ENCODE data around the gene LRFN5.
A peak's percentile ranks its signal among the peaks of the same experiment; 100 is the strongest.
"Not testable (repeated sequence)": the region's sequence is repeated elsewhere in the genome, so short reads cannot be mapped to it uniquely, and the experiment has no call there.

LRFN5 gene

DNA sequence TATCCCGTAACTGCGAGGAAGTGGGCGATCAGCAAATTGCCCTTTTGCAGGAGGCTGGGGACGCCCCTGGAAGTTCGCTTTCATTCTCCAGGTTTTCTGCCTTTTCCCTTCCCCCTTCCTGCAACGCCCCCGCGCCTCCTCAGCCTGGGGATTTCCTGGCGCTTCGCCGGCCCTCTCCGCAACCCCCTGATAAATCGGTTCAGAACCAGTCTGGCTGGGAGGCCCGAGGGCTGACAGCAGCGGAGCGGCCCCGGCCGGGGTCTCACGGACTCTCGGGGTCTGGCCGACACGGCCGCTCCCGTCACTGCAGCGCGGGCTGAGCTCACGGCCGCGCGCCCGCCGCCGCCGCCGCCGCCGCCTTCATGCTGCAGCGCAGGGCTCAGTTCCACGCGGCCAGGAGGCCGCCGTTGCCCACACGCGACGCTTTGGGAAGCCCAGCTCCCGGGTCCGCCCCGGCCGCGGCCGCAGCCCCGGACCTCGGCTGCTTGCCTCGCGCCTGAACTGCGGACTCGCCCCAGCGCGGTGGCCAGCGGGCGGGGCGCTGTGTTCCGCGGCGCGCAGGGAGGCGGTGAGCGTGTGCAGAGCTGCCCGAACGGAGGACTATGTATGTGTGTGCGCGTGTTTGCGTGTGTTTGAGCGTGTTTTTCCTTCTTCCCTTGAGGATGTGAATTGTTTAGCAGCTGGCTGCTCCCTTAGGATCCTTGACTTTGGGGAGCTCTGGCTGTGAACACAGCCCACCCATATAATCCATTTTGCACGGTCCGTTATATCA is at the start of gene LRFN5:
LRFN5 (plus strand) TSS at position 345 of the 772 bp plus-strand sequence.
- DNase-seq (ENCODE audit: insufficient read length, low spot score) (no peak), FAIRE-seq (no peak)

DNA sequence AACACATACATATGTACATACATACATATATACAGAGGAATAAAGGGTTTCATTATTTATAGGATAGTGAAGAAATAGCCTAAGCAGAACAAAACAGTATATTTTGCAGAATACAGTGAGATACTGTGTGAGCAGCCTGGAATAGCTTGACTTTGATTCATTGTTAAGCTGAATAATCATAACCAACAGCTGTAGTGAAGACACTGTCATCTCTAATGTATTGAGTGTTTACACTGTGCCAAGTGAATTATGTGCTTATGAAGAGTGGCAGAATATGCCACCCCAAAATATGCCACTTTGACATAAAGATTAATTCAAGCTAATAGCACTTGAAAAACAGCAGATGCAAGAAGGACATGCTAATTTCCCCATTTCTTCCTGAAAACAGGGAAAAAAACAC is 48.2 kb upstream of the LRFN5 start:
- no peak for FAIRE-seq
- DNase-seq (ENCODE audit: insufficient read length, low spot score), result no peak

DNA sequence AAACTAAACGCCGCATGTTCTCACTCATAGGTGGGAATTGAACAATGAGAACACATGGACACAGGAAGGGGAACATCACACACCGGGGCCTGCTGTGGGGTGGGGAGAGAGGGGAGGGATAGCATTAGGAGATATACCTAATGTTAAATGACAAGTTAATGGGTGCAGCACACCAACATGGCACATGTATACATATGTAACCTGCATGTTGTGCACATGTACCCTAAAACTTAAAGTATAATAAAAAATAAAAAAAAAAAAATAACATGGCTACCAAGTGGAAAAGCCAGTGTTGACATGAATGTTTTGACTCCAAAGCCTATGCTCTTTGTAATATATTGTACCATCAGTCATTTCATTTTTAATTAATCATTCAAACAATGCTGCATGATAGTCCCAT is 39.8 kb upstream of the LRFN5 start:
- not testable (repeated sequence) for FAIRE-seq; DNase-seq (ENCODE audit: insufficient read length, low spot score)

- FAIRE-seq (no peak), DNase-seq (ENCODE audit: insufficient read length, low spot score) (no peak)
These were observed 37.7 kb upstream of the LRFN5 start for GRCh38 chr14:41568979-41569378.

DNA sequence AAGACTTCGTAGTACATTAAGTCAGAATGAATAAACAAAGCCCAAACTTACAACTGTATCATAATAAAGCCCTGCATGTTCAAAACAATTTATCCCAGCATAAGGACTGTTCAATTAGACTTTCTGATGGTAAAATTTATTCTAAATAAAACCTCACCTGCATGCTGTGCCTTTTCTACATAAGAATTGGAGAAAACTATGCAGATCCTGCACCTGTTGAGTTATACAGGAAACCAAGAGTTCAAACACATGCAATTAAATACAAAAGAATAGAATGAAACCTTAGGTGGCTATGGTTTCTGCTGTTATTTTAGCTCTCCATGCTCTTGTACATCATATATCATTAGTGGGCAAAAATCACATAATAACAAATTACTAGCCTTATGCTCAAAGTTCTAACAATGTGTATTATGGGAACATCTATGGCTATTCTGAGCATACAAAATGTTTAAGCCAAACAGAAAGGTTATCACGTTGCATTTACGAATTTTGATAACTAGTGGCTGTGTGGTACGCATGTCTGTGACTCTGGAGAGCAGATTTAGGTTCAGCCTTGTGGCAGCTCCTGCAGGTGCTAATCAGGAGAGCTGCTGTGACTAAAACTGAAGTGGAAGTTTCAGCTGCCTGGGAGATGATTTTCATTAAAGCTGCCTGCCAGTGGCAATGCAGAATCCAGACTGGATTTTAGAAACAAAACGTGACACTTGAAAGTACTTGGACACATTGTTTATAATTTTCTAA is 36.1 kb upstream of the LRFN5 start:
- no peak for FAIRE-seq
- no peak for DNase-seq (ENCODE audit: insufficient read length, low spot score)

GRCh38 chr14:41586237-41586636 is 20.4 kb upstream of the LRFN5 start:
- FAIRE-seq (no peak), DNase-seq (ENCODE audit: insufficient read length, low spot score) (no peak)

GRCh38 chr14:41597647-41598046 is 9.0 kb upstream of the LRFN5 start:
- no peak for DNase-seq (ENCODE audit: insufficient read length, low spot score)
- no peak for FAIRE-seq

DNA sequence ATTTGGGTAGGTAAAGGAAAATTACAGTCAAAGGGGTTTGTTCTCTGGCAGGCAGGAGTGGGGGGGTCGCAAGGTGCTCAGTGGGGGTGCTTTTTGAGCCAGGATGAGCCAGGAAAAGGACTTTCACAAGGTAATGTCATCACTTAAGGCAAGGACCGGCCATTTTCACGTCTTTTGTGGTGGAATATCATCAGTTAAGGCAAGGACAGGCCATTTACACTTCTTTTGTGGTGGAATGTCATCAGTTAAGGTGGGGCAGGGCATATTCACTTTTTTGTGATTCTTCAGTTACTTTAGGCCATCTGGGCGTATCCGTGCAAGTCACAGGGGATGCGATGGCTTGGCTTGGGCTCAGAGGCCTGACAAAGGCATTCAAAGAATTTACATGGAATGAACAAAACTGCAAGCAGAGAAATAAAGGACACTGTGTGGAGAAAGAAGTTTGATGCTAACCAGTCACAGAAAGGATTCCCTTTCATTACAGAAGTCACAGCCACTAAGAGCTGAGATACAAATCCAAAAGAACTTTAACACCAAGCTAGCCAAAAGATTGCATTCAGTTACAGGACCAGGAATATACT is 6.8 kb upstream of the LRFN5 start:
- DNase-seq (ENCODE audit: insufficient read length, low spot score); FAIRE-seq: not testable (repeated sequence)

GRCh38 chr14:41604721-41605531 is 1.8 kb upstream of the LRFN5 start:
- DNase-seq (ENCODE audit: insufficient read length, low spot score) (no peak), FAIRE-seq (no peak)

- FAIRE-seq (no peak), DNase-seq (ENCODE audit: insufficient read length, low spot score) (no peak)
These were observed 960 bp upstream of the LRFN5 start for GRCh38 chr14:41605550-41606281.

GRCh38 chr14:41606282-41606531 is 469 bp upstream of the LRFN5 start:
- DNase-seq (ENCODE audit: insufficient read length, low spot score) (no peak), FAIRE-seq (no peak)

DNA sequence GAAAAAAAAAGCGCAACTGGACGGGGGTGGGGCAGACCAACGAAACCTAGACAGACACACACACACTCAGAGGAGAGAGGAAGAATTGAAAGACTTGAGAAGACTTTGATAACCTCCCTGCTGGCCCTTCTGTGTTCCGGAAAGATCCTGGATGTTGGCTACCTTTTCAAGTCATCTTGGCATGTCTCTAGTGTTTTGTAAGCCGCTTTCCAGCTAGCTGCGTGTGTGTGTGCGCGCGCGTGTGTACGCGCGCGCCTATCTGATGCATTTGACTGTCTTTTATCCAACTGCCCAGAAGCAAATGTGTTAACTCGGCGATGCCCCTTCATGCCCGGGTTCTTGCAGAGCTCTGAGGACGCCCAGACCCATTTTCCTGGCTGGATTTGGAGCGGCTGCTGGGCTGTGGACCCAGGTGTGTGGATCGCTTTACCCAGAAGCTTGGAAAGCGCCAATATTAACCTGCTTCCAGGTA is 664 bp downstream of the LRFN5 start:
- no peak for FAIRE-seq
- DNase-seq (ENCODE audit: insufficient read length, low spot score), result no peak

- DNase-seq (ENCODE audit: insufficient read length, low spot score), result no peak
- no peak for FAIRE-seq
These were observed 1.4 kb downstream of the LRFN5 start for GRCh38 chr14:41607966-41608663.

DNA sequence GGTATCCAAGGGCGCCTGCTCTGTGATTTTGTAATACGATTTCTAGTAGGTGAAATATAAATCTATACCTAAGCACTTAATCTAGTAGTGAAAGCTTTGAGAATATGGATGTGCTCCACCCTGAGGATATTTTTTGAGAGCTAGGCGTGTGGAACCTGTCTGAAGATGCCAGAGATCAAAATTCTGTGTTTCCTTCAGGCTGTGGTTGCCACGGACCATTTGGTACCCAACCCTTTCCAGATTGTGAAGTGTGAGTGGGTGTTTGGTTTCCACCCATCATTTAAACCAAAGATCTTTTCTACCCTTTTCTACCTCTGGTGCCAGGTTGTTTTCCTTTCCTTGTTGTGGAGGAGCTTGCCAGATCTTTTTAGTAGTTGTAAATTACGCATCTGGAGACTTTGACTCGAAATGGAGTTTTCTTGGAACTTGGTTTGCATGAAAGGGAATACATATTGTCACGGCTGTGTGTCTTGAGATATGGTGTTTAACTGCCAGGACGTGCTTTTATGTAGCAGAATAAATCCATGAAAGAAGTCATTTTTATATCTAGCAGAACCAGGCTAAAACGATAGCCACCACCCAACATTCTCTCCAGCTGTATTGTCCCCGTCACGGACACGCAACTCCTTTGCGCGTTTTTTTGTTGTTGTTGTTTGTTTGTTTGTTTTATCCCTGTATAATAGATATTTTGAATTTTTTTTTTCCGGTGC is 2.2 kb downstream of the LRFN5 start:
- DNase-seq (ENCODE audit: insufficient read length, low spot score) (no peak), FAIRE-seq (no peak)

DNA sequence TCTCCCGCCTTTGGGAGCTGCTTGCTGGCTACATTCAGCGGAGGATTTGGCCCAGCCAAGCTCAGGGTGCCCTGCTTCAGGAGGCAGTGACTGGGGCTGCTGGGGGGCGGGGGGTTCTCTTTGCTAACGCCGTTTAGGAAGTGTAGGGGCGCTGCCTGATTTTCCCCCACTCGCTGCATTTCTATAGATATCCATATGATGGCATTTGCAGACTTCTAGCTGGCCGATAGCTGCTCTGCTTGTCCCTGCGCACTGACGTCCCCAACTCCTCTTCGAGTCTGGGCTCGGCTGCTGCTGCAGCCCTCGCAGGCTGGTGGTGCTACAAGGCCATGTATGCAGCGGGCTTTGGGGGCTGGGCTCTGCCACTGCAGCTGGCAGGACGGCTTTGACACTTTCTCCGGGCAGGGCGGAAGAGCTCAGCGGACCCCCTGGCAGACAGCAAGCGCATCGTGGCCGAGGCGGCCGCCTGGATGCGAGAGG is 3.1 kb downstream of the LRFN5 start:
- DNase-seq (ENCODE audit: insufficient read length, low spot score), result peak; percentile 51

DNA sequence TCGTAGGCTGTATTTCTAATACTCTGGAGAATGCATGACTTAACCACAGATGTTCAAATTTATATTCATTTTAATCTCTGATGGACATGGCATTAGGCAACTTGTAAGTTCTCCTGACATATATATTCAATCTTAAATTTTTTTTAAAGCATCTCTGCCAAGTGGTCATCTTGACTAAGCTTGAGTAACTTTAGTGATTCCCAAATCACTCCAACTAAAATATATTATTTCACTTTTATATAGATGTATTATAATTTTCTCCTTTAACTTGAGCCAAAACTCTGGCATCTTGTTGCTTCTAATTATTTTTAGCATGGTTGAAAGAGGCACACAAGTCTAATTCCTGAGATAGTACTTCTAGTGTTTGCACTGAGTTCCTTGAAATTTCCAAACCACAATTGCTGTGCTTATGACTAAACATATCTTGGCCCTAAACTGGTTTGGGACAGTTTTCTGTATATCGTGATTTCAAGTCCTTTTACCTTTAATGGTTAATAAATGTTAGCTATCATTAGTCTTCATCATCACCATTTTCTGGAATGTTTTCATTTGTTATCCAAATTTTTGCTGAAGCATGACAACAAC is 8.4 kb downstream of the LRFN5 start:
- no peak for DNase-seq (ENCODE audit: insufficient read length, low spot score)
- FAIRE-seq, result no peak

More for the DNA sequence above, 3.1 kb downstream of the LRFN5 start:
- FAIRE-seq, result peak; percentile 33

- DNase-seq (ENCODE audit: insufficient read length, low spot score), result no peak
- FAIRE-seq, result no peak
These were observed 17.1 kb downstream of the LRFN5 start for GRCh38 chr14:41623736-41624135.

- DNase-seq (ENCODE audit: insufficient read length, low spot score), result no peak
- FAIRE-seq, result no peak
These were observed 23.2 kb downstream of the LRFN5 start for GRCh38 chr14:41629876-41630275.

DNA sequence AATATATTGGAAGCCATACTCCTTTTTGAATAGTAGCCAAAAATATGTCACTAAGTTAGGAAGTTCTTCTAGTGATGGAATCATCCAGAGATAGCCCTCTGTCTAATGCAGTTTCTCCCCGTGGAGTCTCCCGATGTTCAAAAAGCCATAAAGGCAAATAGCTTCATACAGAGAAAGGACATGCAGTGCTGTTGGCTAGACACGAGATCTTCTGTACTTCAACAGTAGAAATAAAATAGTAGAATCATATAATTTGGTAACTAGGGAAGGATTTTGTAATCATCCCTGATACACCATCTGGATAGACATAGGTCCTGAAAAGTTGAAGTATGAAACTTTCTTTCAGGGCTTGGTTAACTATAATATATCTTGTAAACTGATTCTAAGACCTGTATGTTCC is 27.6 kb downstream of the LRFN5 start:
- FAIRE-seq, result no peak
- no peak for DNase-seq (ENCODE audit: insufficient read length, low spot score)

Data from HTR-8/SVneo (cell line).